ENCODE results near the gene C5orf63.

GRCh38 chr5:127070243-127070642 is 3.1 kb downstream of the C5orf63 start:
- TF ChIP-seq CTCF (IDR thresholded peaks at IDR 0.05; ENCODE audit: extremely low read depth in 1 of 2, insufficient read depth in 1 of 2, low read depth in 1 of 2, low read length in 2 of 2) (peak in 1 of 2 donors; percentile 13), POLR2A (IDR thresholded peaks at IDR 0.05; ENCODE audit: low read depth, low read length) (no peak)
